ENCODE measurements around the gene ARMC5. TPM values are rescaled to one million over a fixed set of nuclear protein-coding genes. Genes with fewer than 3 reads are reported as not detected.

The ARMC5 gene
- polyA plus RNA-seq, 4 donors: 12.3 to 20.5 (median 14.1) TPM

- DNase-seq (peak in 1 of 2 donors; percentile 36), FAIRE-seq (no peak)
- Histone ChIP-seq H3K27ac (ENCODE audit: low read depth in 1 of 3, low read length in 2 of 3) (peak overlapping the region in 2 of 3 donors; percentile 56 to 95), H3K27me3 (ENCODE audit: control insufficient read depth in 3 of 3, insufficient read depth in 3 of 3, low read length in 3 of 3) (no peaks in the 10 kb centered on the region), H3K4me1 (ENCODE audit: control insufficient read depth in 3 of 3, insufficient read depth in 2 of 3, low read depth in 1 of 3, low read length in 2 of 3) (peaks cover 4 to 16% (median 5%) of the 10 kb centered on the region in 3 donors), H3K9me3 (ENCODE audit: control insufficient read depth in 2 of 2, insufficient read depth in 1 of 2, low read depth in 1 of 2, low read length in 1 of 2) (peaks cover 0 to 5% of the 10 kb centered on the region in 2 donors), H3K36me3 (ENCODE audit: control insufficient read depth in 3 of 3, insufficient read depth in 2 of 3, low read depth in 1 of 3, low read length in 3 of 3) (no peaks in the 10 kb centered on the region), H3K4me3 (ENCODE audit: low read depth in 1 of 3, low read length in 3 of 3) (peak overlapping the region in 2 of 3 donors; percentile 54 to 70)
- 65 to 81% (median 75%) methylated on average over 7 of the region's 7 CpGs for WGBS, 3 donors
Observed at GRCh38 chr16:31428638-31429247, 30.6 kb upstream of the ARMC5 start.

- FAIRE-seq (no peak), DNase-seq (peak in 1 of 2 donors; percentile 70)
- Histone ChIP-seq H3K9me3 (ENCODE audit: control insufficient read depth in 2 of 2, insufficient read depth in 1 of 2, low read depth in 1 of 2, low read length in 1 of 2) (peaks cover 0 to 5% of the 10 kb centered on the region in 2 donors), H3K36me3 (ENCODE audit: control insufficient read depth in 3 of 3, insufficient read depth in 2 of 3, low read depth in 1 of 3, low read length in 3 of 3) (no peaks in the 10 kb centered on the region), H3K4me3 (ENCODE audit: low read depth in 1 of 3, low read length in 3 of 3) (peak overlapping the region in 1 of 3 donors; percentile 70), H3K4me1 (ENCODE audit: control insufficient read depth in 3 of 3, insufficient read depth in 2 of 3, low read depth in 1 of 3, low read length in 2 of 3) (peaks cover 4 to 16% (median 5%) of the 10 kb centered on the region in 3 donors), H3K27me3 (ENCODE audit: control insufficient read depth in 3 of 3, insufficient read depth in 3 of 3, low read length in 3 of 3) (no peaks in the 10 kb centered on the region), H3K27ac (ENCODE audit: low read depth in 1 of 3, low read length in 2 of 3) (peak overlapping the region in 1 of 3 donors; percentile 95)
- 0 to 17% (median 5%) methylated on average over 1 of the region's 1 CpG for WGBS, 3 donors
Observed at GRCh38 chr16:31429314-31429713, 30.0 kb upstream of the ARMC5 start.

GRCh38 chr16:31429796-31430195 is 29.5 kb upstream of the ARMC5 start:
- WGBS, 3 donors: 64 to 82% (median 77%) methylated on average over 3 of the region's 3 CpGs
- FAIRE-seq (no peak), DNase-seq (peak in 1 of 2 donors; percentile 82)
- Histone ChIP-seq H3K4me1 (ENCODE audit: control insufficient read depth in 3 of 3, insufficient read depth in 2 of 3, low read depth in 1 of 3, low read length in 2 of 3) (peaks cover 4 to 16% (median 5%) of the 10 kb centered on the region in 3 donors), H3K4me3 (ENCODE audit: low read depth in 1 of 3, low read length in 3 of 3) (no peak overlapping the region), H3K36me3 (ENCODE audit: control insufficient read depth in 3 of 3, insufficient read depth in 2 of 3, low read depth in 1 of 3, low read length in 3 of 3) (no peaks in the 10 kb centered on the region), H3K9me3 (ENCODE audit: control insufficient read depth in 2 of 2, insufficient read depth in 1 of 2, low read depth in 1 of 2, low read length in 1 of 2) (peaks cover 0 to 5% of the 10 kb centered on the region in 2 donors), H3K27me3 (ENCODE audit: control insufficient read depth in 3 of 3, insufficient read depth in 3 of 3, low read length in 3 of 3) (no peaks in the 10 kb centered on the region), H3K27ac (ENCODE audit: low read depth in 1 of 3, low read length in 2 of 3) (peak overlapping the region in 1 of 3 donors; percentile 95)

- H3K4me3 ChIP-seq (ENCODE audit: low read depth in 1 of 3, low read length in 3 of 3): no peak overlapping the region
- WGBS, 3 donors: 43 to 51% (median 44%) methylated on average over 5 of the region's 5 CpGs
- H3K4me1 ChIP-seq (ENCODE audit: control insufficient read depth in 3 of 3, insufficient read depth in 2 of 3, low read depth in 1 of 3, low read length in 2 of 3): peaks cover 4 to 16% (median 5%) of the 10 kb centered on the region in 3 donors
- peaks cover 0 to 3% (median 0%) of the 10 kb centered on the region in 3 donors for H3K36me3 ChIP-seq (ENCODE audit: control insufficient read depth in 3 of 3, insufficient read depth in 2 of 3, low read depth in 1 of 3, low read length in 3 of 3)
- H3K27me3 ChIP-seq (ENCODE audit: control insufficient read depth in 3 of 3, insufficient read depth in 3 of 3, low read length in 3 of 3): no peaks in the 10 kb centered on the region
- FAIRE-seq (no peak), DNase-seq (peak in 1 of 2 donors; percentile 30)
- H3K27ac ChIP-seq (ENCODE audit: low read depth in 1 of 3, low read length in 2 of 3): peak overlapping the region in 1 of 3 donors; percentile 69
- H3K9me3 ChIP-seq (ENCODE audit: control insufficient read depth in 2 of 2, insufficient read depth in 1 of 2, low read depth in 1 of 2, low read length in 1 of 2): peaks cover 0 to 5% of the 10 kb centered on the region in 2 donors
Observed at GRCh38 chr16:31430380-31431052, 28.8 kb upstream of the ARMC5 start.

- FAIRE-seq: no peak
- Histone ChIP-seq H3K4me3 (ENCODE audit: low read depth in 1 of 3, low read length in 3 of 3) (no peak overlapping the region), H3K4me1 (ENCODE audit: control insufficient read depth in 3 of 3, insufficient read depth in 2 of 3, low read depth in 1 of 3, low read length in 2 of 3) (peaks cover 0 to 7% (median 0%) of the 10 kb centered on the region in 3 donors), H3K27ac (ENCODE audit: low read depth in 1 of 3, low read length in 2 of 3) (no peak overlapping the region), H3K9me3 (ENCODE audit: control insufficient read depth in 2 of 2, insufficient read depth in 1 of 2, low read depth in 1 of 2, low read length in 1 of 2) (no peaks in the 10 kb centered on the region), H3K36me3 (ENCODE audit: control insufficient read depth in 3 of 3, insufficient read depth in 2 of 3, low read depth in 1 of 3, low read length in 3 of 3) (peaks cover 0 to 9% (median 0%) of the 10 kb centered on the region in 3 donors), H3K27me3 (ENCODE audit: control insufficient read depth in 3 of 3, insufficient read depth in 3 of 3, low read length in 3 of 3) (no peaks in the 10 kb centered on the region)
- 94 to 96% (median 95%) methylated on average over 42 to 47 of the region's 47 CpGs for WGBS, 3 donors
- no peak for DNase-seq
Observed at GRCh38 chr16:31435341-31436220, 23.7 kb upstream of the ARMC5 start.

- no peak for DNase-seq
- 94 to 97% (median 96%) methylated on average over 38 to 44 of the region's 44 CpGs for WGBS, 3 donors
- FAIRE-seq: no peak
- no peak overlapping the region for H3K27ac ChIP-seq (ENCODE audit: low read depth in 1 of 3, low read length in 2 of 3)
- no peak overlapping the region for H3K4me3 ChIP-seq (ENCODE audit: low read depth in 1 of 3, low read length in 3 of 3)
- H3K4me1 ChIP-seq (ENCODE audit: control insufficient read depth in 3 of 3, insufficient read depth in 2 of 3, low read depth in 1 of 3, low read length in 2 of 3): no peaks in the 10 kb centered on the region
- H3K27me3 ChIP-seq (ENCODE audit: control insufficient read depth in 3 of 3, insufficient read depth in 3 of 3, low read length in 3 of 3): no peaks in the 10 kb centered on the region
- H3K36me3 ChIP-seq (ENCODE audit: control insufficient read depth in 3 of 3, insufficient read depth in 2 of 3, low read depth in 1 of 3, low read length in 3 of 3): peaks cover 0 to 9% (median 0%) of the 10 kb centered on the region in 3 donors
- no peaks in the 10 kb centered on the region for H3K9me3 ChIP-seq (ENCODE audit: control insufficient read depth in 2 of 2, insufficient read depth in 1 of 2, low read depth in 1 of 2, low read length in 1 of 2)
Observed at GRCh38 chr16:31436221-31437045, 22.9 kb upstream of the ARMC5 start.

- DNase-seq: no peak
- no peaks in the 10 kb centered on the region for H3K27me3 ChIP-seq (ENCODE audit: control insufficient read depth in 3 of 3, insufficient read depth in 3 of 3, low read length in 3 of 3)
- H3K36me3 ChIP-seq (ENCODE audit: control insufficient read depth in 3 of 3, insufficient read depth in 2 of 3, low read depth in 1 of 3, low read length in 3 of 3): peaks cover 0 to 9% (median 0%) of the 10 kb centered on the region in 3 donors
- H3K9me3 ChIP-seq (ENCODE audit: control insufficient read depth in 2 of 2, insufficient read depth in 1 of 2, low read depth in 1 of 2, low read length in 1 of 2): no peaks in the 10 kb centered on the region
- no peak overlapping the region for H3K4me3 ChIP-seq (ENCODE audit: low read depth in 1 of 3, low read length in 3 of 3)
- H3K4me1 ChIP-seq (ENCODE audit: control insufficient read depth in 3 of 3, insufficient read depth in 2 of 3, low read depth in 1 of 3, low read length in 2 of 3): no peaks in the 10 kb centered on the region
- no peak overlapping the region for H3K27ac ChIP-seq (ENCODE audit: low read depth in 1 of 3, low read length in 2 of 3)
- WGBS, 3 donors: 71 to 77% (median 74%) methylated on average over 2 of the region's 2 CpGs
- FAIRE-seq: no peak
Observed at GRCh38 chr16:31438414-31438813, 20.9 kb upstream of the ARMC5 start.
